ENCODE data around the gene CREBL2.

GRCh38 chr12:12635651-12636050, 24.0 kb downstream of the CREBL2 start:
- no peak for TF ChIP-seq POLR2A (IDR thresholded peaks at IDR 0.05)
- TF ChIP-seq, protein P1, sequence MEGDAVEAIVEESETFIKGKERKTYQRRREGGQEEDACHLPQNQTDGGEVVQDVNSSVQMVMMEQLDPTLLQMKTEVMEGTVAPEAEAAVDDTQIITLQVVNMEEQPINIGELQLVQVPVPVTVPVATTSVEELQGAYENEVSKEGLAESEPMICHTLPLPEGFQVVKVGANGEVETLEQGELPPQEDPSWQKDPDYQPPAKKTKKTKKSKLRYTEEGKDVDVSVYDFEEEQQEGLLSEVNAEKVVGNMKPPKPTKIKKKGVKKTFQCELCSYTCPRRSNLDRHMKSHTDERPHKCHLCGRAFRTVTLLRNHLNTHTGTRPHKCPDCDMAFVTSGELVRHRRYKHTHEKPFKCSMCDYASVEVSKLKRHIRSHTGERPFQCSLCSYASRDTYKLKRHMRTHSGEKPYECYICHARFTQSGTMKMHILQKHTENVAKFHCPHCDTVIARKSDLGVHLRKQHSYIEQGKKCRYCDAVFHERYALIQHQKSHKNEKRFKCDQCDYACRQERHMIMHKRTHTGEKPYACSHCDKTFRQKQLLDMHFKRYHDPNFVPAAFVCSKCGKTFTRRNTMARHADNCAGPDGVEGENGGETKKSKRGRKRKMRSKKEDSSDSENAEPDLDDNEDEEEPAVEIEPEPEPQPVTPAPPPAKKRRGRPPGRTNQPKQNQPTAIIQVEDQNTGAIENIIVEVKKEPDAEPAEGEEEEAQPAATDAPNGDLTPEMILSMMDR (IDR thresholded peaks at IDR 0.05) = no peak
- TF ChIP-seq EP300 (IDR thresholded peaks at IDR 0.05) = no peak
